ENCODE results near the gene CYTH1.
A peak's percentile ranks its signal among the peaks of the same experiment; 100 is the strongest.

CYTH1 gene

GRCh38 chr17:78803186-78803845 is 21.2 kb upstream of the CYTH1 start:
- no peak for DNase-seq

DNA sequence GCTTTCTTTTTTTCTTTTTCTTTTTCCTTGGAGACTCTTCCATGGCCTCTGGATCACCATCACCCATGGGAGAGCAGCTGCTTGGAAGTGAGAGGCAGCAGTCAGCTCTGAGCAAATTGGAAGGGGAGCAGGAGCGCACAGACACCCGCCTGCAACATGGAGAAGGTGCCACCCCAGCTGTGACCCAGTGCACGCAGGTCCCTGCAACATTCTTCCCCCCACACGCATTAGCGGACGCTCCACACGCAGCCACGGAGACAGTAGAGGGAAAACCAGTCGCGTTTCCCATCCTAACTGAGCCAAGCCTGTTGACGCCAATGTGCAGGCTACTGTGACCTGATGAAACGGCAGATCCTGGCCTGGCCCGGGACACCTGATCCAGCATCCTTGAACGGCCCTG is 20.4 kb upstream of the CYTH1 start:
- DNase-seq, result no peak

- DNase-seq, result no peak
Observed at GRCh38 chr17:78802008-78802407, 19.9 kb upstream of the CYTH1 start.

- DNase-seq, result no peak
Observed at GRCh38 chr17:78800132-78800931, 18.3 kb upstream of the CYTH1 start.

GRCh38 chr17:78798695-78799559 is 16.9 kb upstream of the CYTH1 start:
- peak; percentile 14 to 54 for DNase-seq

- no peak for DNase-seq
Observed at GRCh38 chr17:78797691-78798585, 15.9 kb upstream of the CYTH1 start.

DNA sequence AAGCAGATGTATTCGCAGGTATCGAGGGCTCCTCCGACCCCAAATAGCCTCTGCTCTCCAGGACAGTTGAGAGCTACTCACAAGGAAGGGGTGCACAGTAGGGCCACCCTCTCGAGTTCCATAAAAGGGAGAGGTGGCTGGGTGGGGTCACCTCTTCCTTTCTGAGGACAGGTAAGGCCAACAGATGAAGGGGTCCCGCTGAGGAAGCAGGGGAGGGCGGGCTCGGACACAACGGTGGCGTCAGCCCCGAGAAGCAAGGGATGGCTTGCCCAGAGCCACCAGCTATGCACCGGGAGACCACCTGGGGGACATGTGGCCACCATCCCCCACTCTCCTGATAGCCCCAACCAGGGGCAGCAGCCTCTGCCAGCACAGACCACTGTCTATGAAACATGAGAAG is 15.1 kb upstream of the CYTH1 start:
- no peak for DNase-seq

GRCh38 chr17:78796517-78796900 is 14.4 kb upstream of the CYTH1 start:
- DNase-seq, result no peak

DNA sequence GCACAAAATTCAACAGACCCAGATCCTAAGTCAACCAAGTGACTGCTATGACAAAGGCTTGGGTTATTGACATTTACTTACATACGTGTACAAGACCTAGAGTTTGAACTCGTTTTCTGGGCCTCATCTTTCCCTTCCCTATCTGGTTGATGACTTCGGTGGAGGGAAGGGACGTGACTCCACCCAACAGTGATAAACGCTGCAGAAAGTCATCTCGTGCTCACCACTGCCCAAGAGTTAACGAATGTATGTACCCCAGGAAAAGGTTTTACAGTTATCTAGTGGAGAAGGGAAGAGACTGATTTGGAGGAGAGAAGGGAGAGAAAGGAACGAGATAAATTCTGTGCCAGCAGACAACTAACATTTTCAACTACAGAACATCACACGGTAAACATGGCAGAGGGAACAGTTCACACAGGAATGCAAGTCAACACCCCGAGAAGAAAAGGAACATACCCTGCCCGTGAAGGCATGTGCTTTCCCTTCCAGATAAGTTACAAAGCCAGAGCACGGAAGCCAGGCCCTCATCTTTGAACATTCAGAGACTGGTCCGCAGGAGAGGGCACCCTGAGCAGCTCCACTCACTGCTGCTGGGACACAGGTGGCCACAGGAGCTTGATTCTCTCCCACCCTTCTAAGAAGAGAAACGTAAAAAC is 13.9 kb upstream of the CYTH1 start:
- no peak for DNase-seq

DNA sequence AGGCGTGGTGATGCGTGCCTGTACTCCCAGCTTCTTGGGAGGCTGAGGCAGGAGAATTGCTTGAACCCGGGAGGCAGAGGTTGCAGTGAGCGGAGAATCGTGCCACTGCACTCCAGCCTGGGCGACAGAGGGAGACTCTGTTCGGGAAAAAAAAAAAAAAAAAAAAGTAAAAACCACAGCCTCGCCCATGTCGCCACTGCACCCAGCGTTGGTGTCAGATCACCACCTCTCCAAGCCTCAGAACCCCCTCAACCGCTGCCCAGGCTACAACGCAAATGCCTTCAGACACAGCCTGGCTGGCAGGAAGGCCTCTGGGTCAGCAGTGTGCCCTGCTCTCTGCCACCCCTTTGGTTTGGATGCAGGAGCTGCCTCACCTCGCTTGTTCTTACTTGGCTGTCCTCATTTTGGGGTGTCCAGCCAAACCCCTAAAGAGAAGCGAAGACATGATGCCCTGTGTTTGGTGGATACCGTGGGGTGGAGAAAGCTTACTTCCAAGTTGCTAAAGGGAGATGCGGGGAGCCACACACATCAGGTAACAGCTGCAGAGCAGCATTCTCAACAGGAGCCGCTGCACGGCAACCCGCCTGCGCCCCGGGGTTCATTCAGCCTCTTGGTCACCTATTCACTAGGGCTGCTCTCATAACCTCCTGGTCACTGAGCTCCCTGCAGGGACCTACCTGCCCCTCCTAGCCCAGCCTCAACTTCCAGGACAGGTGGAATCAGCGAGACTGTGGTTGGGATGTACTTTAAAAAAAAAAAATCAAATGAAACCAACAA is 13.0 kb upstream of the CYTH1 start:
- no peak for DNase-seq

GRCh38 chr17:78794399-78794798 is 12.3 kb upstream of the CYTH1 start:
- DNase-seq, result no peak

DNA sequence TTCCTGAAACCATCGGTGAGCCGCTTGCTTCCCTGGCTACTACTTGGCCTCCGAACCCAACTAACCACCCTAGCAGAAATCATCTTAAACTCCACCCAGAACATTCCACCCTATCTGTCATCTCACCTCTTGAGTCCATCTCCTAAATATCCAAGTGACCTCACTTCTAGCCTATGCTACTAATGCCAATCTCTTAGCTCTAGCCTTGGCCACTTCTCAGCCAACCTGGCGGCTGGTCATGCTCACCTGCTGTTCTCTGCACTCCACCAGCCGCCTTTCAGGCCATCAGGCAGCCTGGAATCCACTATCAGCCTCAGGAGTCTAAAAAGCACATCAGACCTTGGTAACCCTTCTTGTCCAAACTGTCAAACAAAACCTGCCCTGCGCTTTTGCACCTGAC is 11.9 kb upstream of the CYTH1 start:
- no peak for DNase-seq

GRCh38 chr17:78793415-78793814 is 11.3 kb upstream of the CYTH1 start:
- no peak for DNase-seq

DNA sequence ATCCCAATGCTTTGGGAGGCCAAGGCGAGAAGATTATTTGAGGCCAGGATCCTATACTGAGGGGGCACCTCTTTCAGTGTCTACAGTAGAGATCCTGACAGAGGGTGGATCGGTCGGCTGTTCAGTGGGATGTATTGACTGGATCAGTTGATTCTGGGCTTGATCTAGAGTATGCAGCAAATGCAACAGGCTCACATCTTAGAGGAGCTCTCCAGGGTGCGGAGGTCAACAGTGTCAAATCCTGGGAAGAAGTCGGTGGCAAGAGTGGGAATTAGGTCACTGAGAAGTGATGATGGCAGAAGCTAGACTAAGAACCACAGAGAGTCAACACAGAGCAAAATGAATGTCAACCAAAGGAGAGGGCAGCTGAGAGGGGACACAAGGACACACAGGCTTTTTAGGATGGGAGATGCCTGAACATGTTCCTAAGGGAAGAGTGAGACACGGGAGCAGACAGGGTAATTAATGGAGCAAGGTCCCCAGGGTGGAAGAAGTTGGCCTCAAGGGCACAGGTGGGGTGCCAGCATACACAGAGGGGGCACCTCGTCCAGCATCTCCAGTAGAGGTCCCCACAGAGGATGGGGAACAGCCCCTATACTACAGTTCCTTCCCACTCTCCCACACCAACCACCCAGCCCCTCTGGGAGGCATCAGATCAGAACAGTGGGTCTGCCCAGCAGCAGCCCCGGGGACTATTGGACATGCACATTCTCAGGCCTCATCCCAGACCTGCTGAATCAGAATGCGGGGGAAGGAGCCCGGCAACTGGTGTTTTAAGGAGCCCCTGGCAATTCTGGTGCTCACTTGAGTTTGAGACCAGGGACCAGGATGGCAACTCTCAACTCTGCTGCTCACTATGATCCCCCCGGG is 10.0 kb upstream of the CYTH1 start:
- DNase-seq, result no peak

DNA sequence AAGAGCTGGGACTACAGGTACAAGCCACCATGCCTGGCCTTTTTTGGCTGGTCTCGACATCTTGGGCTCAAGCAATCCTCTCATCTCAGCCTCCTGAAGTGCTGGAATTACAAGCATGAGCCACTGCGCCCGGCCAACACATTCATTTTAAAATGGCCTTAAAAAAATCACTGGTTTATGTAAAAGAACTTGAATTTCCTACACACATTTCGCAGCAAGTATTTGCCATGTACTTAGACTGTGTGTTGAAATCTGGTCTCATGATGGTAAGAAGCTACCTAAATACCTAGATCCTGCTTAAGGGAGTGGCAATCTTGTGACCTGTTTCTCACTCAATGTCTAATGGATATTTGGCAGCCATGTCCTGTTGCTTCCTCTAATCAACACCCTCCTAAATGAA is 8.5 kb upstream of the CYTH1 start:
- DNase-seq, result no peak

- DNase-seq, result no peak
Observed at GRCh38 chr17:78789663-78790181, 7.6 kb upstream of the CYTH1 start.

DNA sequence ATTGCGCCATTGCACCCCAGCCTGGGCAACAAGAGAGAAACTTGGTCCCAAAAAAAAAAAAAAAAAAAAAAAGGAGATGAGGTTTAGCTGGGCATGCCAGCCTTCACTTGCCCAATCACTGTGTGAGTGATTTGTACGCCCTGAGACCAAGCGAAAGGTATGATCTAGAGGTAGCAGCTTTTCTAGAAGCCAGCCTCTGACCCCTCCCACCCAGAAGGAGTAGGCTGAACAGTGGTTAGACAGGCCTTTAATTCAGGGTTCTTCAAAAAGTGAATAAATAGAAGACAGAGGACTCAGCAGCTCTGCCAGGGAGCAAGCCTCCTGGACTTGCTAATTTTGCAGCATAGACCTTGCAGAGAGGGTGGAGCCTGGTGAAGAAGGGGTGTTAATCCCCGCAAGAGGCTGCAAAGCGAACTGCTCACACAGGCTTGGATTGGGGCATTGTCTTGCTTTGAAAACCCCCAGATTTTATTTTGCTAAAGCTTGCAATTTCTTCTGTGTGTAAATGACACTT is 7.1 kb upstream of the CYTH1 start:
- no peak for DNase-seq

GRCh38 chr17:78788451-78788850 is 6.4 kb upstream of the CYTH1 start:
- no peak for DNase-seq

- DNase-seq, result no peak
Observed at GRCh38 chr17:78787444-78787843, 5.4 kb upstream of the CYTH1 start.

DNA sequence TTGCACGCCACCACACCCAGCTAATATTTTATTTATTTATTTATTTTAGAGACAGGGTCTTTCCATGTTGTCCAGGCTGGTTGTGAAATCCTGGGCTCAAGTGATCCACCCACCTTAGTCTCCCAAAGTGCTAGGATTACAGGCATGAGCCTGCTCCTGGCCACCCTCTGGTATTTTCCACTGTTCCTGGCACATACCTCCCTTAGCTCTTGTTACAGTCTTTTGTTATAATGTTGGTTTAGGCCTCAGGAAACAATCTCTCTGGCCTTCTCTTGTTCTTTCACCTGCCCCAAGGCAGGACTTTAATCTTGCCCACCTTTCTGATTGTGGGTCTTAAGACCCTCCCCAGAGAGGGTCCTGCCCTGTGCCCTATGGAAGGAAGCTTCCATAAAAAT is 3.6 kb upstream of the CYTH1 start:
- DNase-seq, result no peak
